NOMO-1 treated with dmso at 0.1 percent for 144 hours (cell line): Measurements from ENCODE around the gene CCDC13.

Experiments
- DNase-seq: peaks from one replicate; lab custom pipeline; 2025; ENCODE audit not compliant: unreplicated experiment; lab: John Stamatoyannopoulos, UW

Gene CCDC13

GRCh38 chr3:42755681-42756578, 17.1 kb downstream of the CCDC13 start:
- DNase-seq, result peak; percentile 36

GRCh38 chr3:42753757-42754156, 19.3 kb downstream of the CCDC13 start:
- no peak for DNase-seq

DNA sequence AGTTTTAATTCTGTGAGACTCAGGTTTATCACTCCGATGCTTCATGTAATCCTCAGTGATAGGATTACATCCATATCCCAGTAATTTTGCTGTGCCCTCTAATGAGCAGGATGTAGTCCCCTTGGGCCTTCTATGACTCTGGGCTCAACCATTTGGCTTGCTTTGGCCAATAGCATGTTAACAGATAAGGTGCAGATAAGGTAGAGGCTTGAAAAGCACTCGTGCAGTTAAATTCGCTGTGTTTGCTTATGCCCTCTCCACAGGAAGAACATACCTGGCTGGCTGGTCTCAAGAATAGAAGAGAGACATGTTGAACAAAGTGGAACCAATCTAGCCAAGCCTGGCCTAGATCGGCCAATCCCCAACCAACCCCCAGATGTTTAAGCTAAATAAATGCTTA, 20.1 kb downstream of the CCDC13 start:
- no peak for DNase-seq

DNA sequence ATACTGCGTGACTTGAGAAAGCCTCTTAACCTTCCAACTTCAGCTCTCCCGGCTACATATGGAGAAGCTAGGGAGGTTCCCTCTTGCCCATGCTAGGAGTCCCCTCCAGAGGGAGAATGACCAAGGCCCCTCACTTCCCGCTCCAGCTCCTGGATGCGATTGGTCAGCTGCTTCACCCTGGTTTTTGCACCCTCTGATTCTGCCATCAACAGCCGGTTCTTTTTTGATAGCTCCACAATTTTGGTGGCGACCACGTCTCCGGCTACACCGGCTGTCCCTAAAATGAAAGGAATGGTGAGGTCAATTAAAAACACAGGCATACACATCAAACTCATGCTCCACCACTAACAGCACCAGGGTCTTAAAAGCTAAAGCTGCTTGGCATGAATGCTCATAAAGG, 20.6 kb downstream of the CCDC13 start:
- no peak for DNase-seq

DNA sequence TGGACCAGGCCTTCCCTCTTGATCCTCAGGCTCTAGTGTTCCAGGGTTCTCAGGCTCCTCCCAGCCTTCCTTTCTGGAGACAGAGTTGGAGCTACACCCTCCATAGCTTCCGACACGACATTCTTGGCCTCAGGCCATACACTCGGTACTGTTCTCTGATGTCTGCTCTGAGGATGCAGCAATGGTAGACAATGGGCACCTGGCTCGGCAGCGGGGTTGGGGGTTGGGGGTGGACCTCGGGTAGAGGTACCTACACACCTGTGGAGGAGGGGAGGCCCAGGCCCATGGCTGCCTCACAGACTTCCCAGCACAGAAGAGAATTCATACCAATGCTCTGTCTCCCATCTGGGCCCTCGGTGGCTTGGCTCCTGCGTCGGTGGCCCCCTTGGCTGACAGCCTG, 21.4 kb downstream of the CCDC13 start:
- DNase-seq, result no peak

GRCh38 chr3:42750834-42751233, 22.2 kb downstream of the CCDC13 start:
- DNase-seq, result no peak

- DNase-seq, result peak; percentile 48
Measured at GRCh38 chr3:42749753-42750231, 23.3 kb downstream of the CCDC13 start.

DNA sequence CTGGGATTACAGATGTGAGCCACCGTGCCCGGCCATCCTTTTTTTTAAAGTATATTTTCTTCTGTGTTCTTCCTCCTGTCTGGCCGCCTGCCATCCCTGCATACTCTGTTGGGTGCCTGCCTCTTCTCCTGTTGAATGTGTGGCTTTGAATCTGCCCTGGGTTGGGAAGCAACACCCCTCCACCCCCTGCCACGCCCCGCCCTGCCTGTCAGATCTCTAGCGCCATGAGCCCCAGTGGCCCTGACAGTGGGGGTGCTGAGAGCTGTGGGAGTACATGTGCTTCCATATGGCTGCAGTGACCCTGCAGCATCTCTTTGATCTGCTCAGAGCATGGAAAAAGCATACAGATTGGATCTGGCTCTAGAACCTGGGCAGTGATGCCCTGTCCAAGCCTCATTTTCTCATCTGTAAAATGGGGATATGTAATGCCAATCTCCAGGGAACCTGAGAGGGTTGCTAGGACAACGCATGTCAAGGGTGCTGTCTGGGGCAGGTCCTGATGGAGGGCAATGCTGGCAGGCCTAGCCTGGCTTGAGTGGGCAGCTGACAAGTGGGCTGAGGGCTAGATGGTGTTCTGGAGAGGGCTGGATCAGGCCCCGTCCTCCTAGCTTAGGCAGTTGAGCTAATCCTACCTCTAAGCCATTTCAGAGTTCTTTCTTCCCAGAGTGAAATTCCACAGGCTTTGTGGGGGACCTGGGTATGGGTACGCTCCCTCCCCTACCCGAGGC, 23.9 kb downstream of the CCDC13 start:
- DNase-seq, result no peak

- DNase-seq, result no peak
Measured at GRCh38 chr3:42747581-42747980, 25.5 kb downstream of the CCDC13 start.

DNA sequence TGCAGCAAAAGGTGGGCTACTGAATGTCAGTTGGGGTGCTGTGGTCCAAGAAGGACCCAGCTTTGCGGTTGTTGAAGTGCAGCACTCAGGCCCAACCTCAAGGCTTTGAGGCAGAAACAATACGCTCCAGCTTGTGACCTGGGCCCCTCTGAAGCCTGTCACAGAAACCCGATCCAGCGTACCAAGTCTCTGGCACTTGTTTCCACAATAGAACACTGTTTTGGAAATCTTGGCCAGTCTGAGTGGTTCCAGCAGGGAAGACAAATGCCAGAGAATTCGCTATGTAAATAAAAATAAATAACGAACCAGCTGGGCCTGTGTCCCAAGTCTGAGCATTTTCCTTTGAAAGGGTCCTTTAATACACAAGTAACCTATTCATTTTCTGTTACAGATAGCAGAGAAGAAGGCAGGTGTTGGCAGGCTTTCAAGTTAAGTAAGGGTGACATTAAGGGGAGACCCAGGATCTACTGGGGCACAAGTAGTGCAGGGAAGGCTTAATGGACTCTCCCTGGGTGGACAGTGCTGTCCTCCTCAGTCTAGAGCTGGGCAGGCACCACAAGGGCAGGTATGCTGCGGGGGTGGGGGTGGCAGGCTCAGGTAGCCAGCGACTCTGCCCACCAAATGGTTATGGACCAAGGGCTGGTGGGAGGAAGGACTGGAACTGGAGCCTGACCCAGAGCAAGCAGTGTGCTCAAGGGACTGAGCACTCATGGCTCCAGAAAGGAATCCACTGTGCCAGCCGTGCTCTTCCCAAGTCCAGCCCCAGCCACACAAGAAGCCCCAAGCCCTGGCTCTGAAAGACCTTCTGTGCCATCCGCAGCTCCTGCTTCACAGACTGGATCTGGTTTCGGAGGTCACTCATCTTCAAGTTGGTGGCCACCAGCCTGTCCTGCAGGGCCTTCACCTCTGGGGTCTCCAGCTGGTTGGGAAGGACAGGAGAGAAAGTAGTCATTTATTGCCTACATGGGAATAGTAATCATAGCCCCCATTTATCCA, 26.3 kb downstream of the CCDC13 start:
- DNase-seq, result no peak

GRCh38 chr3:42745776-42746454, 27.1 kb downstream of the CCDC13 start:
- no peak for DNase-seq

DNA sequence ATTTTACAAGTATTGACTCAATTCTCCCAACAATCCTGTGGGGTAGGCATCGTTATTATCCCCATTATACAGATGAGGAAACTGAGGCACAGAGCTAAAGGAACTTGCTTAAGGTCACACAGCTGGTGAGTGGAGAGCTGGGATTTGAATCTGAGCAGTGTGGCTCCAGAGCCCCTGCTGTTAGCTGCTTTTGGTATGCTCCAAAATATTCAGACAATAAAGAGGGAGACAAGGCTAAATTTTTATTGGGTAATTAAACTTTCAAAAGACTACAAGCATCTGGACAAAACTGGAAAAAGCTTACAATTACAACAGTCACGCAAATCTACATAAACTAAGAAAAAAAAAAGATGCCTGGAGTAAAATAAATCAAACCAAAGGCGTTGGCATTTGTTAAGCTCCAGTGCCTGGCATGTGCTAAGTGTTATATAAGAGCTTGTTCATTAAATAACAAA, 27.7 kb downstream of the CCDC13 start:
- DNase-seq, result no peak

GRCh38 chr3:42743204-42743995, 29.7 kb downstream of the CCDC13 start:
- no peak for DNase-seq

DNA sequence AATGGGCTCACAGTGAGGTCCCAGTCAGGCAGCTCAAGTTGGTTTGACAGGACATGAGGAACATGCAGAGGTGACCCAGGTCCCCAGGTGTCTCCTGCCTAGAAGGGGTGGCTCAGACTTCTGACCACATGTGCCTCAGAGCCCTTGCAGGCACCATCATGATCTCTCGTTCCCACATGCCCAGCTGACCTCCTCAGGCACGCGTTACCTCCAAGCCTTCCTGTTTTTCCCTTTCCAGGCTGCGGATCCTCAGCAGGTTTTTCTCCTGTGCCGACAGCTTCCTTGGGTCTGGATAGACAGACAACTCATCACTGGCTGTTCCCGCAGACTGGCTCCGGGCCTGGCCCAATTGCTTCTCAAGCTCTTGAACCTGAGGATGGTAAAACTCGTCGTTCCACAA, 30.4 kb downstream of the CCDC13 start:
- no peak for DNase-seq

DNA sequence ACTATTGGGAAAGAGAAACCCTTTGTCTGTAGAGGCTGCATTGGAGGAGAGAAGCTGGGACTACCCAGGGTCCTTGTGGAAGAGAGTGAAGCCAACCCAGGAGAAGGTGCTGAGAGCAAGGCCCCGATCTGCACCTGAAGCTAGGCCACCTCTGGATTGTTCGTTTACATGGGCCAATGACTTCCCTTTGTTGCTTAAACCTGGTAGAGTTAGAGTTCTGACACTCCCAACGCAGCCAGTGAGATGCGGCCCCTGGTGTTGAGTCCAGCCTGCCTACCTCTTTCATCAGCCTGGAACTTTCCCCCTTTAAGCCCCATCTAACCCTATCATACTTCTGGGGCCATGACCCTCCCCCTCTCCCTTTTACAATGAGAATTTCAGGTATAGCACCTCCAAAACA, 30.8 kb downstream of the CCDC13 start:
- no peak for DNase-seq

GRCh38 chr3:42741796-42742195, 31.3 kb downstream of the CCDC13 start:
- no peak for DNase-seq

GRCh38 chr3:42739401-42740158, 33.5 kb downstream of the CCDC13 start:
- DNase-seq, result no peak

DNA sequence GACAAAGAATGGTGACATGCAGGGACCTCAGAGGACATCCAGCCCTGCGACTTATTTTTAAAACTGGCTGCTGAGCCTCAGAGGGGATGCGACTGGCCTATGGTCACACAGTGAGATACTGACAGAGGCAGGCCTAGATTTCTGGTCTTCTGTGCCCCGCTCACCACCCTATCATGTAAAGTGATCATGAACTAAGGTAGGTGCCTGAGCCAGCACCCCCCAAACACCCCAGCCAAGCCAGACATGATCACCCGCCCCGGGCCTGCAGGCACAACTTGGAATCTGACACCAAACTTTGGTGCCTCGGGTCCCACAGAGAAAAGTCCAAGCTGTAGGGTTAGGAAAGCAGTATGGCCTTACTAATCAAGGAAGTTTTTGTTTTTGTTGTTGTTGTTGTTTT, 36.5 kb downstream of the CCDC13 start:
- no peak for DNase-seq

GRCh38 chr3:42736081-42736480, 37.0 kb downstream of the CCDC13 start:
- no peak for DNase-seq
